Activated B cell treated with CpG ODN at 0.5 μM for 24 hours (primary cell): ENCODE results near the gene TMEM184A. TPM values are rescaled to one million over a fixed set of nuclear protein-coding genes. Genes with fewer than 3 reads are reported as not detected.
A peak's percentile ranks its signal among the peaks of the same experiment; 100 is the strongest.

Experiments used
- ATAC-seq: fragments of 200-7000 bp; cut with Tn5 transposase; one replicate; pipeline ENCODE4 v1.10.0; 2021; ENCODE audit warnings: low read depth, mild to moderate bottlenecking, moderate library complexity
- CTCF ChIA-PET: fragments of 350-600 bp; sonication (Branson Sonifier 250); formaldehyde crosslinking; loops from one replicate; lab custom pipeline; 2021; ENCODE audit warnings: antibody characterized with exemption; lab: Charles Lee
- POLR2A ChIA-PET: fragments of 350-600 bp; sonication (Branson Sonifier 250); formaldehyde crosslinking; loops from one replicate; lab custom pipeline; 2021; ENCODE audit warnings: antibody characterized with exemption; lab: Charles Lee
- DNase-seq: peaks from one replicate; pipeline ENCODE4 v3.0.0; 2022
- H3K27ac Mint-ChIP-seq: one replicate; pipeline ENCODE4 v1.8.0; 2020; ENCODE audit warnings: mixed read lengths
- H3K27me3 Mint-ChIP-seq: one replicate; pipeline ENCODE4 v1.8.0; 2021; ENCODE audit warnings: mixed read lengths
- H3K36me3 Mint-ChIP-seq: one replicate; pipeline ENCODE4 v1.8.0; 2021; ENCODE audit warnings: low read depth, mixed read lengths
- H3K4me1 Mint-ChIP-seq: one replicate; pipeline ENCODE4 v1.8.0; 2021; ENCODE audit warnings: mixed read lengths
- H3K4me3 Mint-ChIP-seq: one replicate; pipeline ENCODE4 v1.8.0; 2020; ENCODE audit warnings: mild to moderate bottlenecking, mixed read lengths
- H3K9me3 Mint-ChIP-seq: one replicate; pipeline ENCODE4 v1.8.0; 2020; ENCODE audit warnings: mixed read lengths
- intact Hi-C: fragments of 100-400 bp; cut with micrococcal nuclease; formaldehyde crosslinking; loops from one replicate; pipeline ENCODE4 v1.15.1; 2024
- total RNA-seq: library from RNA; stranded (reverse); gene quantifications from 2 replicates; pipeline ENCODE4 v1.2.3, GENCODE V29; 2022
- TF ChIP-seq, protein P1 (sequence below): fragments of 200-600 bp; IDR thresholded peaks from one replicate; pipeline ENCODE4 v1.8.0; 2022; ENCODE audit warnings: antibody characterized with exemption, mild to moderate bottlenecking

Gene TMEM184A
- total RNA-seq, 1 donor from 2014 or later, result not detected

DNA sequence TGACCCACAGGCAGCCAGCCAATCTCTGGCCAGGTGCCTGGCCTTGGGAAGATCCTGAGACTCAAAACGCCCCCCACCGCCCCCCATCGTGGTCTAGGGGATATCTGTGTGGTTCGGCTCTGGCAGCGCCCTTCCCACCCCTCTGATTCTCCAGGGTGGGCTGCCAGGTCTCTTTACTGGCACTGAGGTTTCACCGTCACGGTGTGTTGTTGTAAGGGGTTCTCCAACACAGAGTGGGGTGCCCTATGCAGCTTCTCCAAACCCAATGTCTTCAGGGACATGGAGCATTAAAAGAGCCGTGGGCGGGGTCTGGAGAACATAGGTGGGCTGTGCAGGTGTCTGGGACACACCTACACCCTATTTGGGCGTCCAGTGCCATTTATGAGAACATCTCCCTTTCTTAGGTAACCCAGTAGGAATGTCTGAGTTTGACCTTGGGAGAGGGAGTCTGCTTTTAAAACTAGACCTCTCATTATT, 24.0 kb downstream of the TMEM184A start:
- DNase-seq, result no peak
- H3K27ac Mint-ChIP-seq, result peak overlapping the region; percentile 87
- H3K4me3 Mint-ChIP-seq, result peak overlapping the region; percentile 87
- peaks cover 34% of the 10 kb centered on the region for H3K4me1 Mint-ChIP-seq
- H3K36me3 Mint-ChIP-seq, result peaks cover 16% of the 10 kb centered on the region
- intact Hi-C loops, result loop anchor here (1.0 to 10.0 kb wide), 5 partner anchors 19 to 297 kb away; partner anchors contain the start of genes INTS1, MICALL2, PSMG3 and UNCX
- no peak for ATAC-seq
- TF ChIP-seq, protein P1, sequence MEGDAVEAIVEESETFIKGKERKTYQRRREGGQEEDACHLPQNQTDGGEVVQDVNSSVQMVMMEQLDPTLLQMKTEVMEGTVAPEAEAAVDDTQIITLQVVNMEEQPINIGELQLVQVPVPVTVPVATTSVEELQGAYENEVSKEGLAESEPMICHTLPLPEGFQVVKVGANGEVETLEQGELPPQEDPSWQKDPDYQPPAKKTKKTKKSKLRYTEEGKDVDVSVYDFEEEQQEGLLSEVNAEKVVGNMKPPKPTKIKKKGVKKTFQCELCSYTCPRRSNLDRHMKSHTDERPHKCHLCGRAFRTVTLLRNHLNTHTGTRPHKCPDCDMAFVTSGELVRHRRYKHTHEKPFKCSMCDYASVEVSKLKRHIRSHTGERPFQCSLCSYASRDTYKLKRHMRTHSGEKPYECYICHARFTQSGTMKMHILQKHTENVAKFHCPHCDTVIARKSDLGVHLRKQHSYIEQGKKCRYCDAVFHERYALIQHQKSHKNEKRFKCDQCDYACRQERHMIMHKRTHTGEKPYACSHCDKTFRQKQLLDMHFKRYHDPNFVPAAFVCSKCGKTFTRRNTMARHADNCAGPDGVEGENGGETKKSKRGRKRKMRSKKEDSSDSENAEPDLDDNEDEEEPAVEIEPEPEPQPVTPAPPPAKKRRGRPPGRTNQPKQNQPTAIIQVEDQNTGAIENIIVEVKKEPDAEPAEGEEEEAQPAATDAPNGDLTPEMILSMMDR, result no peak
- no peaks in the 10 kb centered on the region for H3K27me3 Mint-ChIP-seq
- H3K9me3 Mint-ChIP-seq, result no peaks in the 10 kb centered on the region
- POLR2A ChIA-PET, result interaction anchor here (1.3 to 3.3 kb wide), 5 partner anchors 19 to 710 kb away, joined by 3 to 31 read pairs (median 5); partner anchors contain the start of genes INTS1, MRM2 and NUDT1
- CTCF ChIA-PET, result interaction anchor here (1.1 kb wide), 1 partner anchor 26 kb away, joined by 3 read pairs; no protein-coding TSS in a partner anchor

DNA sequence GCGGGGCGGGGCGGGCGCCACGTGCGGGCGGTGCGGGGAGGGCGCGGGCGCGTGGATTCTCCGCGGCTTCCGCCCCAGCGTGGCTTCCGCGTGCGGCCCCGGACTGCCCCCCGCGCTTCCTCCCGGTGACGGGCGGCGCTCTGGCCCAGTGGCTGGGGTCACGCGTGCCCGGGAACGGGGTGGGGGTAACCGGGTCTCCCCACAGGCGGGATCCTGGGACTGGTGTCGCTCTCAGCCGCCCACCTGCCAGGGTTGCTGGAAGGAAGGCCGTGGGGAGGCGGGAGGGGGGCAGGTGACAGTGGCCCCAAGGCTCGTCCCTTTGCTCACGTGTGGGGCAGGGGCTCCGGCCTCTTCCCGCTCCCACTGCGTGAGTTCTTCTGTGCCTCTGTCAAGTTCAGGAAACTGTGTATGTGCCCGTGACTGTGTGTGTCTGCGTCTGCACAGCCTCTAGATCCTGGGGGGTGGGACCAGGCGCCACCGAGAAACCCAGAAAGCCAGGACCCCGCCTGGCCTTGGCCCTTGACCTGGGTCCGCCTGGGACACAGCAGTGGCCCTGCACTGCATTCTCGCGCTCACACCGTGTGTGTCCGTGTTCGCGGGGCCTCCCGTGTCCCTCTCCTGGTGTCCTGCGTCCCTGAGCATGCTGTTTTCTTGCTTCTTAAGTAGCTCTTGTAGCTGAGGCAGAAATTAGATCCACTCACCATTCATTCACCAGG, 24.6 kb downstream of the TMEM184A start:
- ChIA-PET CTCF (interaction anchor here (1.1 kb wide), 1 partner anchor 25 kb away, joined by 3 read pairs; no protein-coding TSS in a partner anchor), POLR2A (interaction anchor here (0.7 to 3.3 kb wide), 5 partner anchors 18 to 526 kb away, joined by 3 to 31 read pairs (median 6); partner anchors contain the start of gene INTS1)
- Mint-ChIP-seq H3K27ac (peak overlapping the region; percentile 87), H3K4me3 (peak overlapping the region; percentile 87), H3K4me1 (peaks cover 34% of the 10 kb centered on the region), H3K36me3 (peaks cover 10% of the 10 kb centered on the region), H3K27me3 (no peaks in the 10 kb centered on the region), H3K9me3 (no peaks in the 10 kb centered on the region)
- TF ChIP-seq, protein P1, result no peak
- intact Hi-C loops, result loop anchor here (1.0 to 10.0 kb wide), 3 partner anchors 19 to 297 kb away; partner anchors contain the start of genes PSMG3 and UNCX
- peak; percentile 47 for DNase-seq
- peak; percentile 25 for ATAC-seq

DNA sequence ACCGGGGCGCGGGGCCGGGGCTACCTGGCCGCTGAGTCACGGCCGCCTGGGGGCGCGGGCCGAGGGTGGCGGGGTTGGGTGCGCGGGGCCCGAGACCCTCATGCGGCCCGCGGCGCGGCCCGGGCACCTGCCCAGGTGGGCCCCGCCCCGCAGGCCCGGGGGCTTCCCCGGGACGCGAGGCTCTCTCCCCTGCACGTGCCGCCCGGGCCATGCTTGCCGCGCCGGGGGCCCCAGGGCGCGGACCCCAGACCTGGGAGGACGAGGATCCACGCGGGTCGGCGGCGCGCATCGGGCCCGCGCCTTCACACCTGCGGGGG, 25.1 kb downstream of the TMEM184A start:
- intact Hi-C loops, result loop anchor here (1.0 to 10.0 kb wide), 3 partner anchors 18 to 296 kb away; partner anchors contain the start of genes PSMG3 and UNCX
- H3K9me3 Mint-ChIP-seq, result no peaks in the 10 kb centered on the region
- ChIA-PET CTCF (no interaction called here), POLR2A (interaction anchor here (0.7 to 3.3 kb wide), 3 partner anchors 25 to 525 kb away, joined by 5 to 31 read pairs (median 6); partner anchors contain the start of gene INTS1)
- TF ChIP-seq, protein P1, result no peak
- H3K27me3 Mint-ChIP-seq, result no peaks in the 10 kb centered on the region
- peaks cover 5% of the 10 kb centered on the region for H3K36me3 Mint-ChIP-seq
- ATAC-seq, result peak; percentile 22
- peak; percentile 39 for DNase-seq
- no peak overlapping the region for H3K4me3 Mint-ChIP-seq
- H3K27ac Mint-ChIP-seq, result no peak overlapping the region
- peaks cover 34% of the 10 kb centered on the region for H3K4me1 Mint-ChIP-seq

DNA sequence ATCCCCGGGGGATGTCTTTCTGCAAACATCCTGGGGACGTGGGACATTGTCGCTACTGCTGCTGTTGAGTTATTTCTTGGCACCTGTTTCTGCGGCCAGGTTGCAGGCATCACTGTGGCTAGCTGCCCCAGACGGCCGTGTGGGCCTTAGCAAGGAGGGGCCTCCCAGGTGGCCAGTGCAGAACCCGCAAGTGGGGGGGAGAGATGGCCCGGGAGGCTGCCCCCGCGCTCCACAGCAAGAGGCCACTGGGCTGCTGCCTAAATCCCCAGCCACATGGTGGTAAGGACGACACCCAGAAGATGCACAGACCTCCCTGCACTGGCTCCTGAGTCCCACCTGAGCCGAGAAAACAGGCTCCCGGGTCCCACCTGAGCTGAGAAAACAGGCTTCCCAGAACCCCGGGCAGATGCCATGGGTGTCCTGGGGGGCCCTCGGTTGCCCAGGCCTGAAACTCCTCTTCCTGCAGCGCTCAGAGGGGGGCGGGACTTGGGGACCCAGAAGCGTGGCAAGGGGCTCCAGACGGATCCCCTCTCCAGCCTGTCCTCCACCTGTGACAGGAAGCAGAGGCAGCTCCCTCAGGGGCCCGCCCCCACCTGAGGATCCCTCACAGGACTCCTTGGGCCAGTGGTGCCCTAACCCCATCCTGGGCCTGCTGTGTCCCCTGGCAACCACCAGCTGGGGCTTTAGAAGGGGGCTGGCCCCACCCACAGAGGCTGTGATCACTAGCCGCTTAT, 26.5 kb downstream of the TMEM184A start:
- ChIA-PET CTCF (no interaction called here), POLR2A (interaction anchor here (0.6 to 1.5 kb wide), 6 partner anchors 8 to 20 kb away, joined by 3 to 8 read pairs (median 3); no protein-coding TSS in a partner anchor)
- DNase-seq (no peak), ATAC-seq (no peak)
- Mint-ChIP-seq H3K9me3 (no peaks in the 10 kb centered on the region), H3K27ac (no peak overlapping the region), H3K27me3 (peaks cover 4% of the 10 kb centered on the region), H3K4me1 (peaks cover 34% of the 10 kb centered on the region), H3K36me3 (peaks cover 3% of the 10 kb centered on the region), H3K4me3 (peak overlapping the region; percentile 72)
- intact Hi-C loops, result loop anchor here (2.0 to 10.0 kb wide), 2 partner anchors 17 to 295 kb away; partner anchors contain the start of gene UNCX
- TF ChIP-seq, protein P1, result no peak
